Measurements from ENCODE around the gene AKT1S1. TPM values are rescaled to one million over a fixed set of nuclear protein-coding genes. Genes with fewer than 3 reads are reported as not detected.

AKT1S1 gene
- total and polyA plus RNA-seq, 2 of the 13 experiments (the other 11 are each of a cell fraction or from before 2014, with no cell fraction given): 13.5 to 27.8 TPM

DNA sequence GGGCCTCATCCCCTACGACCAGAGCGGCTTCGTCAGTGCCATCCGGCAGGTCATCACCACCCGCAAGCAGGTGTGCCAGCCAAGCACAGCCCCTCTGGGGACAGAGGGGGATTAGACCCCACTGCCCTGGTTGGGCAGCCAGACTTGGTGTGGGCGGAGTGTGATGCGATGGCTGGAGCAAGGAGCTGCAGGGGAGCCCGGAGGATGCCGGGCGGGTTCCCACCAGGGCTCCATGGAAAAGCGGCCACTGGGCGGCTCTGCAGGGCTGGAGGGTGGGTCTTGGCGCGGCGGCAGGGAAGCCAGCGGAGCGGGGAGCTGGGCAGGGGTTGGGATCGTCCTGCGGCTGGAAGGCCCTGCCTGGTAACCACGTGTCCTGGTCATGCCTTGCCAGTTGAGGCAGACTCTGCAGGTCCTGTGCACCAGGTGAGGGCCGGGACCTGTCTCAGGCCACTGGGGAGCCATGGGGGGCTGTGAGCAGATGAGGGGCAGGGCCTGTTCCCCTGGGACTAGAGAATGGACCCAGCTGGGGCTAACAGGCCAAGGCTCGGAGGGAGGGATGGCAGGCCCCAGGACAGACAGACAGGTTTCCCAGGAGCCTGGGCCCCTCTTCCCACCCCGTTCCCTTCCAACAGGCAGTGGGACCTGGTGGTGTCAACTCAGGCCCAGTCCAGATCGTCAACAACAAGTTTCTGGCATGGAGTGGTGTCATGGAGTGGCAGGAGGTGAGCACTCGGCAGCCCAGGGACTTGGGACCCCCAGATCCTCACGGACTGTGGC is 19.9 kb downstream of the AKT1S1 start (continued):
- TF ChIP-seq AGO1 (IDR thresholded peaks at IDR 0.05; ENCODE audit: low read depth, low read length, poor library complexity, severe bottlenecking): peak; percentile 99

GRCh38 chr19:49856574-49857021 is 20.6 kb downstream of the AKT1S1 start:
- Histone ChIP-seq H3K27ac (ENCODE audit: extremely low read length, insufficient read depth, low read length) (no peak overlapping the region), H2AFZ (ENCODE audit: low read length) (no peak overlapping the region), H3K9me3 (ENCODE audit: low read length) (no peaks in the 10 kb centered on the region), H3K4me3 (replicated peaks in 1 of 3; ENCODE audit: insufficient read depth in 1 of 3, low read depth in 2 of 3, low read length in 3 of 3) (no peak overlapping the region), H4K20me1 (ENCODE audit: insufficient read depth, low read length) (peaks cover 23% of the 10 kb centered on the region), H3K9ac (ENCODE audit: insufficient read depth, low read depth, low read length) (no peak overlapping the region), H3K36me3 (replicated peaks in 1 of 2; ENCODE audit: control insufficient read depth in 1 of 2, insufficient read depth in 2 of 2, low read length in 2 of 2) (peaks cover 37 to 67% of the 10 kb centered on the region in 2 experiments; a peak in 4 of 5 replicates), H3K4me2 (ENCODE audit: low read depth, low read length) (no peak overlapping the region), H3K79me2 (ENCODE audit: insufficient read depth, low read length) (peaks cover 24% of the 10 kb centered on the region), H3K4me1 (ENCODE audit: insufficient read depth, low read length) (peaks cover 21% of the 10 kb centered on the region), H3K27me3 (ENCODE audit: control insufficient read depth in 1 of 2, insufficient read depth in 2 of 2, low read length in 2 of 2) (no peaks in the 10 kb centered on the region; a peak in 1 of 5 replicates)
- no peak for ATAC-seq
- FAIRE-seq: no peak
- in situ Hi-C loops (cut with HindIII; ENCODE audit: extremely low pct_ligation_motif_present, low pct_unique_long_range_greater_than_20kb) (no loop called here), intact Hi-C loops (cut with micrococcal nuclease; ENCODE audit: unreplicated experiment) (no loop called here)
- ChIA-PET POLR2A (no interaction called here), CTCF (ENCODE audit: low intra/inter-chr PET ratio, low total read pairs) (no interaction called here)
- TF ChIP-seq POLR2A (IDR thresholded peaks at IDR 0.05; ENCODE audit: insufficient read depth in 1 of 2, low read depth in 2 of 2, low read length in 2 of 2) (peak; percentile 20 to 36; a peak in 1 of 4 replicates), POLR2G (IDR thresholded peaks at IDR 0.05; ENCODE audit: low read depth, low read length) (0 out of 2 replicates have a peak, but pooled peaks have one; percentile 1), SMAD9 (CRISPR knock-in tag; IDR thresholded peaks at IDR 0.05) (no peak)
- BruUV-seq (replicated peaks): no TSS peak
- DNase-seq (ENCODE audit: low spot score): no peak
- WGBS (ENCODE audit: low lambda C conversion rate): 97% methylated on average over 5 of the region's 18 CpGs
